HG03520 (cell line): Measurements from ENCODE around the gene C17orf113.
"Not testable (repeated sequence)": the region's sequence is repeated elsewhere in the genome, so short reads cannot be mapped to it uniquely, and the experiment has no call there.

Experiments
- ATAC-seq: cut with Tn5 transposase; IDR thresholded peaks from one replicate; pipeline ENCODE4 v1.9.1; 2021; ENCODE audit warnings: mild to moderate bottlenecking, moderate library complexity; ENCODE audit not compliant: unreplicated experiment

C17orf113 gene

GRCh38 chr17:42042598-42043319 lies 7.6 kb downstream of the C17orf113 start:
- ATAC-seq: no peak

GRCh38 chr17:42041619-42042018 lies 8.8 kb downstream of the C17orf113 start:
- no peak for ATAC-seq

GRCh38 chr17:42040818-42041217 lies 9.6 kb downstream of the C17orf113 start:
- no peak for ATAC-seq

GRCh38 chr17:42039794-42040763 lies 10.3 kb downstream of the C17orf113 start:
- no peak for ATAC-seq

GRCh38 chr17:42038221-42038973 lies 12.0 kb downstream of the C17orf113 start:
- ATAC-seq: no peak

GRCh38 chr17:42034059-42034458 lies 16.3 kb downstream of the C17orf113 start:
- no peak for ATAC-seq

GRCh38 chr17:42031584-42031983 lies 18.8 kb downstream of the C17orf113 start:
- no peak for ATAC-seq

- no peak for ATAC-seq
These were observed 21.6 kb downstream of the C17orf113 start for GRCh38 chr17:42028791-42029127.

- ATAC-seq: no peak
These were observed 22.2 kb downstream of the C17orf113 start for GRCh38 chr17:42027961-42028790.

GRCh38 chr17:42027590-42027889 lies 22.9 kb downstream of the C17orf113 start:
- ATAC-seq: no peak

- no peak for ATAC-seq
These were observed 23.4 kb downstream of the C17orf113 start for GRCh38 chr17:42026857-42027589.

- ATAC-seq: no peak
These were observed 24.5 kb downstream of the C17orf113 start for GRCh38 chr17:42025936-42026335.

GRCh38 chr17:42025191-42025579 lies 25.2 kb downstream of the C17orf113 start:
- no peak for ATAC-seq

- ATAC-seq: no peak
These were observed 26.7 kb downstream of the C17orf113 start for GRCh38 chr17:42023524-42024349.

- not testable (repeated sequence) for ATAC-seq
These were observed 29.6 kb downstream of the C17orf113 start for GRCh38 chr17:42020845-42021244.

- ATAC-seq: peak; percentile 60
These were observed 30.6 kb downstream of the C17orf113 start, which contains the start of gene NKIRAS2 for GRCh38 chr17:42019509-42020404. TSS of gene NKIRAS2 (plus strand) at chr17:42020090. CDS start at chr17:42021578, 1,488 bp downstream.

- no peak for ATAC-seq
These were observed 31.4 kb downstream of the C17orf113 start for GRCh38 chr17:42018988-42019387.

- no peak for ATAC-seq
These were observed 32.1 kb downstream of the C17orf113 start for GRCh38 chr17:42018339-42018738.
